Fibroblast of pulmonary artery (primary cell): ENCODE results near the gene GPR4.
A peak's percentile ranks its signal among the peaks of the same experiment; 100 is the strongest.

Experiments
- DNase-seq: peaks from one replicate; pipeline ENCODE4 v3.0.0-alpha.2; 2010; ENCODE audit warnings: low read depth
- H3K4me3 ChIP-seq: replicated peaks from 2 replicates; pipeline ENCODE4 v1.5.1; 2011; ENCODE audit warnings: low read depth, mild to moderate bottlenecking, control low read depth, low read length, moderate library complexity
- CTCF ChIP-seq: IDR thresholded peaks from 2 replicates; pipeline ENCODE4 v1.5.1; 2011; ENCODE audit warnings: mild to moderate bottlenecking, control low read depth, low read length, inconsistent platforms; ENCODE audit errors: missing control alignments

Gene GPR4

GRCh38 chr19:45643024-45643926, 41.3 kb upstream of the GPR4 start:
- H3K4me3 ChIP-seq = peak overlapping the region; percentile 37

GRCh38 chr19:45641274-45642105, 39.5 kb upstream of the GPR4 start:
- peak; percentile 69 for DNase-seq
- peak overlapping the region; percentile 37 for H3K4me3 ChIP-seq
- no peak for TF ChIP-seq CTCF

More at GRCh38 chr19:45643024-45643926, 41.3 kb upstream of the GPR4 start:
- peak; percentile 99 for TF ChIP-seq CTCF
- peak; percentile 82 for DNase-seq

GRCh38 chr19:45640849-45641273, 38.8 kb upstream of the GPR4 start:
- no peak overlapping the region for H3K4me3 ChIP-seq
- DNase-seq = no peak
- TF ChIP-seq CTCF = no peak

GRCh38 chr19:45638930-45639729, 37.1 kb upstream of the GPR4 start, which contains the start of gene EML2:
EML2 (minus strand) TSS chr19:45639397; CDS start chr19:45639376, 21 bp downstream.
- H3K4me3 ChIP-seq = peak within 1 kb of the TSS; percentile 74
- peak; percentile 14 for TF ChIP-seq CTCF
- DNase-seq = no peak

- peak; percentile 72 for DNase-seq
- peak overlapping the region; percentile 74 for H3K4me3 ChIP-seq
- no peak for TF ChIP-seq CTCF
These were observed 36.1 kb upstream of the GPR4 start for GRCh38 chr19:45637890-45638667.

- no peak overlapping the region for H3K4me3 ChIP-seq
- TF ChIP-seq CTCF = no peak
- no peak for DNase-seq
These were observed 34.9 kb upstream of the GPR4 start for GRCh38 chr19:45636902-45637301.
